ENCODE results near the gene PRPF38A. TPM values are rescaled to one million over a fixed set of nuclear protein-coding genes. Genes with fewer than 3 reads are reported as not detected.

The PRPF38A gene
- total RNA-seq, 1 donor from 2014 or later, result 19.5 TPM

- no peak for DNase-seq
Measured at GRCh38 chr1:52399629-52400028, 4.8 kb upstream of the PRPF38A start.

GRCh38 chr1:52400131-52400530 lies 4.3 kb upstream of the PRPF38A start:
- no peak for DNase-seq

- no peak for DNase-seq
Measured at GRCh38 chr1:52402860-52403240, 1.6 kb upstream of the PRPF38A start.

- no peak for DNase-seq
Measured at GRCh38 chr1:52403566-52404115, 761 bp upstream of the PRPF38A start.

GRCh38 chr1:52404975-52405338 lies 555 bp downstream of the PRPF38A start:
- DNase-seq, result no peak

GRCh38 chr1:52413410-52413989 lies 9.1 kb downstream of the PRPF38A start:
- no peak for DNase-seq

- DNase-seq, result no peak
Measured at GRCh38 chr1:52414942-52415341, 10.5 kb downstream of the PRPF38A start.

GRCh38 chr1:52416811-52417210 lies 12.4 kb downstream of the PRPF38A start:
- no peak for DNase-seq

- no peak for DNase-seq
Measured at GRCh38 chr1:52420713-52421112, 16.3 kb downstream of the PRPF38A start.

- DNase-seq, result no peak
Measured at GRCh38 chr1:52423055-52423454, 18.7 kb downstream of the PRPF38A start.

GRCh38 chr1:52423771-52424170 lies 19.4 kb downstream of the PRPF38A start:
- no peak for DNase-seq

- no peak for DNase-seq
Measured at GRCh38 chr1:52424231-52424636, 19.8 kb downstream of the PRPF38A start.

GRCh38 chr1:52424813-52425212 lies 20.4 kb downstream of the PRPF38A start:
- no peak for DNase-seq

GRCh38 chr1:52426371-52426770 lies 22.0 kb downstream of the PRPF38A start:
- no peak for DNase-seq

GRCh38 chr1:52427152-52427551 lies 22.8 kb downstream of the PRPF38A start:
- DNase-seq, result no peak

GRCh38 chr1:52432807-52433206 lies 28.4 kb downstream of the PRPF38A start:
- DNase-seq, result no peak

- no peak for DNase-seq
Measured at GRCh38 chr1:52435211-52435610, 30.8 kb downstream of the PRPF38A start.

- no peak for DNase-seq
Measured at GRCh38 chr1:52435650-52436049, 31.2 kb downstream of the PRPF38A start.

GRCh38 chr1:52436817-52437216 lies 32.4 kb downstream of the PRPF38A start:
- DNase-seq, result no peak

- no peak for DNase-seq
Measured at GRCh38 chr1:52439976-52440375, 35.6 kb downstream of the PRPF38A start.

GRCh38 chr1:52444463-52444862 lies 40.1 kb downstream of the PRPF38A start:
- no peak for DNase-seq

GRCh38 chr1:52454127-52454526 lies 49.7 kb downstream of the PRPF38A start:
- no peak for DNase-seq

GRCh38 chr1:52454779-52455178 lies 50.4 kb downstream of the PRPF38A start:
- no peak for DNase-seq

- DNase-seq, result no peak
Measured at GRCh38 chr1:52455686-52456085, 51.3 kb downstream of the PRPF38A start.

GRCh38 chr1:52460694-52461093 lies 56.3 kb downstream of the PRPF38A start:
- DNase-seq, result no peak
